Stomach (tissue), 4 donors: ENCODE measurements around the gene MTF1.

Experiments
- CTCF ChIP-seq, 7 experiments: fragments of 450-650 bp in 4 of 7; fragments of 200-600 bp in 3 of 7; sonication (generic) in 3 of 7; IDR thresholded peaks; one replicate each; pipeline ENCODE4 v1.5.1; 2016 to 2019; ENCODE audit warnings: antibody characterized with exemption in 7 of 7, control low read depth in 2 of 7, mild to moderate bottlenecking in 1 of 7
- EP300 ChIP-seq: sonication (generic); formaldehyde crosslinking; IDR thresholded peaks from one replicate; pipeline ENCODE4 v1.6.1; 2017; ENCODE audit warnings: antibody characterized with exemption
- POLR2A ChIP-seq, 4 donors: fragments of 450-650 bp; IDR thresholded peaks; one replicate each; pipeline ENCODE4 v1.6.1; 2016; ENCODE audit warnings: antibody characterized with exemption in 4 of 4, control low read depth in 2 of 4, mild to moderate bottlenecking in 1 of 4, moderate library complexity in 1 of 4
- POLR2AphosphoS5 ChIP-seq, 3 donors: sonication (generic); formaldehyde crosslinking; IDR thresholded peaks; one replicate each; pipeline ENCODE4 v1.6.1; 2016; ENCODE audit warnings: antibody characterized with exemption in 3 of 3

GRCh38 chr1:37888022-37888700 is 28.8 kb upstream of the MTF1 start:
- no peak for TF ChIP-seq POLR2A (IDR thresholded peaks at IDR 0.05)
- no peak for TF ChIP-seq CTCF (IDR thresholded peaks at IDR 0.05)
- TF ChIP-seq POLR2AphosphoS5 (IDR thresholded peaks at IDR 0.05), result no peak
- no peak for TF ChIP-seq EP300
